ENCODE results near the gene LBR.
"Not testable (repeated sequence)": the region's sequence is repeated elsewhere in the genome, so short reads cannot be mapped to it uniquely, and the experiment has no call there.

LBR gene

DNA sequence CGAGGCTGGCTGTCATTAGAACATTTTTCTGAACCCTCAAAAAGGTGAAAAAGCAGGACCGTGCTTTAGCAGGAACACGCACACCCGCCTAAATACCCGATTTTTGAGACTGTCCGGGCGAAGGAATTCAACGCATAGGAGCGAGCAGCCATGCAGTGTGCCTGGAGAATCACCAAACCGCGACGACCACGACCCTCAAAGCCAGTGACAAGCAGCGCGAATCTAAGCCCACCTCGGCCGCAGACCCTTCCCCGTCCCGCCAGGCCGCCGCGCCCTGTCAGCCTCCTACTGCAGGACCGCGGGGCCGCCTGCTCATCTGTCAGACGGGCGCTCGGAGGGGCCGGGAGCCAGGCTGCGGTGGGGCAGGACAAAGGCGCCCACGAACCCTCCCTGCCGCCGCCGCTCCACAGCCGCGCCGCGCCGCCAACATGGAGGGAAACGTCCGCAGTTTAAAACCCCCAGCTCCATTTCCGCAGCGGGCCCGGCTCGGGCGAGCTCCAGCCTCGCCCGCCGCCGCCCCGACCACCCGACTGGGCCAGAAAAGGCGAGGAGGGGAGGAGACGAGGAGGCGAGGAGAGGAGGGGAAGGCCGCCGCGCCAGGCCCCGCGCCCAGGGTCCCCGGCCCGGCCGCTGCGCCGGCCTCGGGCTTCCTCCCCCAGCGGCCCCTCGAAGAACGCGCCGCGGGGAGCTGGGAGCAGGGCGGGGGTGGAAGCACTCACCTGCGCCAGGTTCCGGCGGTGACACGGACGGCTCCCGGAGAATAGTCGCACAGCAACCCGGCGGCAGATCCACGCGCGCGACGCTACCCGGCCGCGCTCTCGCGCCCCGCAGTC lies at the start of gene LBR:
Gene LBR (minus strand): TSS at position 804 of the 833 bp plus-strand sequence. CDS start 3,963 bp downstream, outside the sequence.
- peak; percentile 35 for DNase-seq

DNA sequence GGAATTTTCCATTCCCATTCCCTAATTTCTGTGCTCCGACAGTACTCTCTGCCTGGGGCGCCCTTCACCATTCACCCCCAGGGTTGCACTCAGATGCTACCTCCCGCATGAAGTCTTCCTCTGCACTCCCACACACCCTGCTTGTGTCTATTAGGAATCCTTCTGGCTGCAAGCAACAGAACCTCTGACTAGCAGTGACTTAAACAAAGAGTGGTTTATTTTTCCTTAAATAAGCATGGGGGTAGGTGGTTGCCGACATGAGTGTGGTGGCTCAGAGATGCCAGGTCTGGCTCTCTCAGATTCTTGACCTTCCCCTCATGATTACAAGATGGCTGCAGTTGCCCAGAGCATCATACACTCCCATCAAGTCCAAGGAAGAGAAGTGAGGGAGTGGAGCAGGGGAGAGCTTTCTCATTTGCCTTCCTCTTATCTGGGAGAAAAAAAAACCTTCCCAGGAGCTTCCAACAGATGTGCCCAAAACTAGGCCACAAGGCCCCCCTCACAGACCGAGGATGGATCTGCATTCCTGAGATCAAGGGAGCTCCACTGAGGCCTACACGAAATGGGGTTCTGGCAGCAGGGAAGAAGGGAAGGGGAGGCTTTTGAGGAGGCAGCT lies 49.6 kb upstream of the LBR start:
- DNase-seq: no peak

DNA sequence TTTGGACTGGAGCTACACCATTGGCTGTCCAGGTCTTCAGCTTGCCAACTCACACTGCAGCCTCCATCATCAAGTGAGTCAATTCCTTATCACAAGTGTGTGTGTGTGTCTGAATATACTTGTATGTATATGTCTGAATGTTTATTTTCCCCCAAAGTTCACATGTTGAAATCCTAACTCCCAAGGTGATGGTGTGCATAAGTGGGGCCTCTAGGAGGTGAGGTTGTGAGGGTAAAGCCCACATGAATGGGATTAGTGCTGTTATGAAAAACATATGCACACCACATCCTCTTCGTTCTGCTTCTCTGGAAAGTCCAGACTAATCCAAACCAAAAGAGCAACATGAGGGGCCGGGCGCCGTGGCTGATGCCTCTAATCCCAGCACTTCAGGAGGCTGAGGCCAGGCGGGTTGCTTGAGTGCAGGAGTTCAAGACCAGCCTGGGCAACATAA lies 48.7 kb upstream of the LBR start:
- DNase-seq: no peak

DNA sequence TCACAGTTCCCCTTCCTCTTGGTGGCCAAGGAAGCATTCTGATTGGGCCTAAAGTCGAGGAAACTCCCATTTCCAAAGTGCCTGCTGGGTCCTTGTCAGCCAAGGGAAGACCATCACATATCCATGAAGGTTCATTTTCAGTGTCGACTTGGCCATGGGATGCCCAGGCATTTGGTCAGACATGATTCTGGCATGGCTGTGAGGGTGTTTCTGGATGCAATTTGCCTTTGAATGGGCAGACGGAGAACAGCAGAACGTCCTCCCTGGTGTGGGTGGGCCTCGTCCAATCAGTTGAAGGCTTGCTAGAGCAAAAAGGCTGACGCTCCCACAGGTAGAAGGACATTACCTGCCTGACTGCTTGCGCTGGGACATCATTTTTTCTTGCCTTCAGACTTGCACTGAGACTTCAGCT lies 48.3 kb upstream of the LBR start:
- no peak for DNase-seq

DNA sequence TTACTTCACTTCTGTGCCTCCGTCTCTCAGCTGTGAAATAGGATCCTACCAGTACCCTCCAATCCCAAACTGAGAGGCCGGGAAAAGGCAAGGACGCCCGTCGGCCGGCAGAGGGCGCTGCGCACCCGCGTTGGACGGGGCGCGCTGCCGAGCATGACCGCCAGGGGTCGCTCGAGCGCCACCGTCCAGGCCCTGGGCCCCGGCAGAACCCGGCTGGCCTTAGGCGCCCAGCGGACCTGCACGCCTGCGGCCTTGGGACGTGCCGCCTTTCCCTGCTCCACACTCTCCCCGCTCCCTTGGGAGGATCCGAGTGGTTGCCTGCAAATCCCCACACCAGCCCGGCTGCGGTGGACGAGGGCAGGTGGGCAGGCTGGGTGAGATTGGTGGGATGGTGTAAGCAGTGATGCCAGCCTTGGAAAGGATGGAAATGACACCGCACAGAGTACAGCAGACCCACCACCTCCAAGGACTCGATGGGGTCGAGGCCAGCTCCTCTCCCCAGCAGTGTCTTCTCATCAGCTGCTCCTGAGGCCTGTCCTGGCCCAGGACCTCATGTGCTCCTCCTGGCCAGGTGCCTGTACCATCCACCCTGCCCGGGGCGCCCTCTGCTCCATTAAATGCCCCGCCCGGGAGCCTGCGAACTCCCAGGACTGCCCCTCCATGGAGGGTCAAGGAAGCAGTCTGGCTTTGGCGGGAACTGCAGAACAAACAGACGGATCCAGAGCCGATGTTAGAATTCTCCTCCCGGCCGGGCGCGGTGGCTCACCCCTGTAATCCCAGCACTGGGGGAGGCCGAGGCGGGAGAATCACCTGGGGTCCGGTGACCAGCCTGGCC lies 47.4 kb upstream of the LBR start:
- DNase-seq: peak; percentile 61

DNA sequence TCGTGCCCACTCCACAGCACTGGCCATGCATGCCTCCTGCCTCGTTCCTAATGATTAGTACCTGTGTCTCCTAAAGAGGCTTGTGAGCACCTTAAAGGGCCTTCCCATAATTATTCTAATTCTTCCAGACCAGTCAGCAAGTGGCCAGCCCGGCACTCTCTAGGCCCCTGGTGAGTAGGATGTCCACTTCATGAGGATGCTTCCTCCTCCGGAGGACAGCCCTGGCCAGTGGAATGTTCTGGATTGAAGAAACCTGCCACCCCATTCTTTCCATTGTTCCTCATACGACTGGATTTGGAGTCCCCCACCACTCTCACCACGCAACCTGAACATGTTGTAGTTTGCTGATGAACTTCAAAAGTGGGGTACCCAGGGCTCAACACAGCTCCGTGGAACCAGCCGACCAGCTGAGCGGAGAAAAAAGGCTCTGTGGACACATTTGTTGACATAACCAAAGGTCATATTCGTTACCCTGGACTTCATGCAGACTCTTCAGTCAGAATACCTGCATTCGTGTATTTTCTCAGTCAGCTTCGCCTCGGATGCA lies 46.7 kb upstream of the LBR start:
- no peak for DNase-seq

DNA sequence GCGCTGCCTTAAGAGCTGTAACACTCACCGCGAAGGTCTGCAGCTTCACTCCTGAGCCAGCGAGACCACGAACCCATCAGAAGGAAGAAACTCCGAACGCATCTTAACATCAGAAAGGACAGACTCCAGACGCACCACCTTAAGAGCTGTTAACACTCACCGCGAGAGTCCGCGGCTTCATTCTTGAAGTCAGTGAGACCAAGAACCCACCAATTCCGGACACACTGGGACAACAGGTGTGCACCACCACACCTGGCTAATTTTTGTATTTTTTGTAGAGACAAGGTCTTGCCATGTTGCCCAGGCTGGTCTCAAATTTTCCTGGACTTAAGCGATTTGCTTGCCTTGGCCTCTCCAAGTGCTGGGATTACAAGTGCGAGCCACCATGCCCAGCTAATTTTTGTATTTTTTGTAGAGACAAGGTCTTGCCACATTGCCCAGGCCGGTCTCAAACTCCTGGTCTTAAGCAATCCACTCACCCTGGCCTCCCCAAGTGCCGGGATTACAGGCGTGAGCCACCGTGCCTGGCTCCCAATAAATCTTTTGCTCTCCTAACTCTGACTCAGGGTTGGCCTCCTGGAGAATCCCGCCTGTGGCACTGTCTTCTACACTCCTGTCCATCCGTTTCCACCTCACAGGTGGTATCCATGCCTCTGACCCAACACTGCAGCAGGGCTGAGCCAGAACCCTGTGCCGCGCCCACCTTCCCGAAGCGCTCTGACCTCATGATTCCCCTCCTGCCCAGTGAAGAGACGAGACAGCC lies 46.0 kb upstream of the LBR start:
- DNase-seq: not testable (repeated sequence)

DNA sequence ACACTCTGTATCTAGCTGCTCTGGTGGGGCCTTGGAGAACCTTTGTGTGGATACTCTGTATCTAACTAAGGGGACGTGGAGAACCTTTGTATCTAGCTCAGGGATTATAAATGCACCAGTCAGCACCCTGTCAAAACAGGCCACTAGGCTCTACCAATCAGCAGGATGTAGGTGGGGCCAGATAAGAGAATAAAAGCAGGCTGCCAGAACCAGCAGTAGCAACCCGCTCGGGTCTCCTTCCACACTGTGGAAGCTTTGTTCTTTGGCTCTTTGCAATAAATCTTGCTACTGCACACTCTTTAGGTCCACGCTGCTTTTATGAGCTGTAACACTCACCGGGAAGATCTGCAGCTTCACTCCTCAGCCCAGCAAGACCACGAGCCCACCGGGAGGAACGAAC lies 45.4 kb upstream of the LBR start:
- DNase-seq: not testable (repeated sequence)

DNA sequence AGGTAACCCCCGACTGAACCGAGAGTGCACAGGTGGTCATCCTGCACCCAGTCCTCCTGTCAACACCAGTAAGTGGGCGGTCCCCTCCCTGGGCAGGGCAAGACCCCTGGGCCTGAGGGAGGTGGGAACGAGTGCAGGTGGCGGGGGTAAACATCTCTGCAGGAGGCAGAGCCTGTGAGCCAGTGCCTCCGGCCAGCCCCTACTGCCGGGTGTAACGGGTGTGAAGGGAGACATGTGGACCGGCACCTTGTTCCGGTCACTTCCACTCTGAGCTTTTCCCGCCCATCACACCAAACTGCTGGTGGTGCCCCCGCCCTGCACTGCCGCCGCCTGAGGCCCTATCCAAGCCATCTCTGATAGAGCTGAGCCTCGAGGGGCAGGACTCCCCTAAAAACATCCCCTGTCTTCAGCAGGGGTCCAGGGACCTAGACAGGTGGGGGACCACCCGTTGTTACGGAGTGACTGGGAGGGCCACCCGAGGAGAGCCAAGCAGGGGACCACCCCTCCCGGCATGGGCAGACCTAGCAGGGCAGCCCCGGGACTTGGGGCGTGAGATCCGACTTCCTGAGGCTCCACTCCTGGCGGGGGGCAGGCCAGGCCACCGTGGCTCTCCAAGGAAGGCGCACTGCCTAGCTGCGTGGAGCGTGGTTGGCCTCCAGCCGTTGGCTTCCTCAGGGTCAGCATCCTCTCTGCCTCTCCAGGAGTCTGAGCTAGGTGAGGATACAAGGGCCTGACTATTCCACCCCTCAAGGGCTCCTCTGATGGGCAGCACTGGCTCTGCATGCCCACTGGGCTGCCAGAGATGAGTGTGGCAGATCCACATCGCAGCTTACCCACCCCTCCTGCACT lies 43.8 kb upstream of the LBR start:
- no peak for DNase-seq

DNA sequence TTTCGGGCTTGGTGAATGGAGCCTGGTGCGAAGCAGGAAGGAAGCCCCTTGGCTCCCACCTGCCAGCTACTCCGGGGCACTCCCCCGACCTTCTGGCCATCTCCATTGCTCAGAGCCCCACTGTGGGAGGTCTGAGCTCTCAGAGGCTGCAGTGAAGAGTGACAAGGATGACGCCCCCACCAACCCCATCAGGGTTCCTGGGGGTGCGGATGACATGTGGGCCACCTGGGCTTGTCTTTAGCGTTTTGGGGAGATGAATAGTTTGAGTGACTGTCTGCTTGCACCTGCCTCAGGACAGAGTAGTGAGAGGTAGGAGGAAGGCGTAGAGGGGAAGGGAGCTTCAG lies 43.2 kb upstream of the LBR start:
- DNase-seq: no peak

DNA sequence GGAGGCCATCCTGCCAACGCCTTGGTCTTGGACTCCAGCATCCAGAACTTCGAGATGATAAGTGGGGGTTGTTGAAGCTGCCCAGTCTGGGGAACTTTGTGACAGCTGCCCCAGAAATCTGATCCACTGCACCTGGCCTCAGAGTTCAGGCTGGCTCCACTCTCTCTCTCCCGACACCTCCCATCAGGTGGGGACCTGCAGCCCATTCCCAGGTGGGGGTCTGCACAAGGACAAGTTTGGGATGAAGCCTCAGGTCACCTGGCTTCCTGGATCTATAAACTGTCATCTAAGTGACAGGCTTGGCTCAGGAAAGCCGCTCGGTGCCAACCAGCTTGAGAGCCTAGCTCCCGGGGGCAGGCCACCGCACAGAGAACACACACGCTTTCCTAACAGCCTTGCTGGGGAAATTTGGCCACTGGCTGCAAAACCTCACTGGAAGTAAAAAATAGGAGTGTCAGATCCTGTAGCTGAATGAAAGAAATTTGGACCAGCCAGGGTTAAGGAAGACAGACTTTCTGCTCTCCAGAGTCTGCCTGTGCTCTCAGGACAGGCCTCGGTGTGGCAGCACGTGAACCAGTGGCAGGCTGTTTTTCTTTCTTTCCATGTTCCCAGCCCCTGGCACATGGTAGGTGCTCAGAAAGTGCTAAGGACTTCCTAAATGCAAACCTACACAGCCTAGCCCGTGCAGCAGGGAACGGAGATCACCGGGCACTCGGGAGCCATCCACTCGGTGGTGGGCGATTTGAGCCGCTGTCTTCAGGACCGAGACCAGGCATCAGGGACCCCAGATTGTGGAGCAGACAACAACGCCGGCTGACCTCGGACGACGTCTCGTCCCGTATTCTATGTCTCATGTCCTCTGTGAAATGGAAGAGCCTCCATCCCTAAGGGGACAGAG lies 42.6 kb upstream of the LBR start:
- no peak for DNase-seq

DNA sequence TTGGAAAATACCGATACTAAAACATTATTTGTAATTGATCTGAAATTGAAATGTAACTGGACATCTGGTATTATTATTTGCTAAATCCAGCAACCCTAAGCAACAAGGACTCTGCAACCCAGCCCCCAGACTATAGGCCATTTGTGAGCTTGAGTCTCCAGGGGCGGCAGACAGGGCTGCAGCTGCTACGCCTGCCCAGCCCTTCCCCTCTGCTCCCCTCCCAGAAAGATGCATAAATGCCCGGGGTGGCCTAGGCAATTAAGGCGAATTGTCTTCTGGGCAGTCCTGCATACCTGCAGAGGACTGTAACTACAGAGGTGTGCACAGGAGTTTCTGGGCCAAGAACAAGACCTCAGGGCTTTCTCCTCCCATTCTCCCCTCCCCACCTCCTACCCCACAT lies 41.2 kb upstream of the LBR start:
- no peak for DNase-seq

DNA sequence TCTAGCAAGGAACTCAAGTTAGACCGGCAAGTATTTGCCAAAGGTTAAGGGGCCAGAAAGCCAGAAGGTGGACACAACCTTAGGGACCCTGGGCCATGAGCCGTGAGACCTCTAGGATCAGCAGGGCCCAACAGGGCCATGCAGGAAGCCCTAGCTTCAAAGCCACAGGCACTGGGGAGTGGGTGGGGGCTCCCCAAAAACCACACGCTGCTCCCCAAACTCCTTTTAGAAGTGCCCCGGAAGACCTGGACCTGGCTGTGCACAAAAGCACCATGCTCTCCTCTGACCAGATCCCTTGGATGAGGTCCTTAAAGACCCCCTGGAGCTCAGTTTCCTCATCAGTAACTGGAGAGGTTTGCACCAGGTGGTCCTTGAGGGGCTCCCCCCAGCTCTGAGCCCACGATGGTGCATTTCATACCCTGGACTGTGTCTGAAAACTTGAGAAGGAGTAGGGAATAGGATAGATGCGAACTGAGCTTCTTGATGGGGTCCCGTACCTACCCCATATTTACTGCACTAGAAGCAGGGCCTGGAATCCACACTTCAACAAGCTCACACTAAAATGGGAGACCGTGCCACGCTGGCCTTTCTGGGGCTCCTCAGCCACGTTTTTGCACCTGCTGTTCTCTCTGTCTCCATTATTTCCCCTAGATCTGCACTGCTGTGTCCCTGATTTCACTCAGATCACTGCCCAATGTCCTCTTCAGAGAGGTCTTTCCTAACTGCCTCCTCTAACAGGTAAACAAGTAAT lies 40.6 kb upstream of the LBR start:
- no peak for DNase-seq

DNA sequence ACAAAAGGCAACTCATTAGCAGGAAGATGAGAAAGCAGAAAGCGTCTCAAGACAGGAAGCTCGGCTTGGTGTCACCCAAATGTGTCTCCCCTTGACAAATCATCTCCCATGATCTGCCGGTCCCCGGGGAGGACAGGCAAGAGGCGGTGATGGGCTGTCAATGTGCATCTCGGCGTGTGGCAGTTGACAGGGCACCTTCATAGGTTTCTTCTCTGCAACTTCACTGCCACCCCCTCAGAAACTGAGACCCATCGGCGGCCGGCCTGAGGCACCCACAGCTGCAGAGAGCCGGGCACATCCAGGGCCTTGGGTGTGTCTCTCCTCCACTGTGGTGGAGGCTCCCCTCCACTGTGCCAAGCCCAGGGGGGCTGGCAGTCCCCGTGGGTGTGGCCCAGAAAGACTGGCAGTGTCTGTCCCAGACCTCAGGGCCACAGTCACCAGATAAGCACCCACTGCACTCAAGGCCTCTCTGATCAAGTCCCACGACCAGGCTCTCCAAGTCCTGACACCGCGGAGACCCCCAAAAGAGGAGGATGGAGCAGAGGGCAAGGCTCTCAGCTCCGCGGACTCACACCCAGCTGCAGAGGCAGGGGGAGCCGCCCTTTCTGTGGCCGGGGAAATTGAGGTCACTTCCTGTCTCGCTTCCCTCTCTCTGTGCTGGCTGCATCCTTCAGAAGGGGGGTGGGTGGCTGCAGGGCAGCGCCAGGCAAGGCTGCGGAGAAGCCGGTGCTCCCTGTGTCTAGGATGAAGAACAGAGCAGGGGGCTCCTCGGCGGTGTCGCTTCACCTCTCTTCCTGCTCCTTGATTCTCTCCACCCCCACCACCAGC lies 39.6 kb upstream of the LBR start:
- no peak for DNase-seq

DNA sequence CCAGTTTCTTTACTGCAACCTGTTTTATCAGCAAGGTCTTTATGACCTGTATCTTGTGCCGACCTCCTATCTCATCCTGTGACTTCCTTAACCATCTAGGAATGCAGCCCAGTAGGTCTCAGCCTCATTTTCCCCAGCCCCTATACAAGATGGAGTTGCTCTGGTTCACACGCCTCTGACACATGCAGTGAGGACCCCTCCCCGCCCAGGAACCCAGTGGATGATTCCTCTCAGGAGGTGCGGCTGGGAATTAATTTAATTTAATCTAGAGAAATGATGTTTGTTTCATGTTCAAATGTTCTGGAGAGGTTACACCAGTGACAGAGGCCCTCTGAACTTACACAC lies 39.0 kb upstream of the LBR start:
- DNase-seq: no peak

DNA sequence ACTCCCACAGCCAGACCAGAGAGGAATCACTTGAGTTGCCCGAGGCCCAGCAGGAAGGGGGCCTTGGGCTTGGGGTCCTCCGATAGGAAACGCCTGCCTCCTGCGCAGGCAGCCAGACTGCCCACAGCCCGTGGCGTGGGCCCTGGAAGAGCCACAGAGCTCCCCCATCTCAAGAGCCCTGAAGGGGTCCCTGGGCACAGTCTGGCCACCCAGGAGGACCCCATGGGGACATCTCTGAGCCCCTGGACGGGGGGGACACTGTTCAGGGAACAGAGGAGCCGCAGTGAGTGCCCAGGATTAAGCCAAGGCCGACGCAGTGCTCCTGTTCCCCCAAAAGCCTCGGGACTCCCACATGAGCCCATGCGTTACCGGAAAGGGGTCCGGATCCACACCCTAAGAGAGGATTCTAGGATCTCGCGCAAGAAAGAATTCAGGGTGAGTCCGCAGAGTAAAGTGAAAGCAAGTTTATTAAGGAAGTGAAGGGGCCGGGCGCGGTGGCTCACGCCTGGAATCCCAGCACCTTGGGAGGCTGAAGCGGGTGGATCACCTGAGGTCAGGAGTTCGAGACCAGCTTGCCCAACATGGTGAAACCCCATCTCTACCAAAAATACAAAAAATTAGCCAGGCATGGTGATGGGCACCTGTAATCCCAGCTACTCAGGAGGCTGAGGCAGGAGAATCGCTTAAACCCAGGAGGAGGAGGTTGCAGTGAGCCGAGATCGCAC lies 38.1 kb upstream of the LBR start:
- no peak for DNase-seq

DNA sequence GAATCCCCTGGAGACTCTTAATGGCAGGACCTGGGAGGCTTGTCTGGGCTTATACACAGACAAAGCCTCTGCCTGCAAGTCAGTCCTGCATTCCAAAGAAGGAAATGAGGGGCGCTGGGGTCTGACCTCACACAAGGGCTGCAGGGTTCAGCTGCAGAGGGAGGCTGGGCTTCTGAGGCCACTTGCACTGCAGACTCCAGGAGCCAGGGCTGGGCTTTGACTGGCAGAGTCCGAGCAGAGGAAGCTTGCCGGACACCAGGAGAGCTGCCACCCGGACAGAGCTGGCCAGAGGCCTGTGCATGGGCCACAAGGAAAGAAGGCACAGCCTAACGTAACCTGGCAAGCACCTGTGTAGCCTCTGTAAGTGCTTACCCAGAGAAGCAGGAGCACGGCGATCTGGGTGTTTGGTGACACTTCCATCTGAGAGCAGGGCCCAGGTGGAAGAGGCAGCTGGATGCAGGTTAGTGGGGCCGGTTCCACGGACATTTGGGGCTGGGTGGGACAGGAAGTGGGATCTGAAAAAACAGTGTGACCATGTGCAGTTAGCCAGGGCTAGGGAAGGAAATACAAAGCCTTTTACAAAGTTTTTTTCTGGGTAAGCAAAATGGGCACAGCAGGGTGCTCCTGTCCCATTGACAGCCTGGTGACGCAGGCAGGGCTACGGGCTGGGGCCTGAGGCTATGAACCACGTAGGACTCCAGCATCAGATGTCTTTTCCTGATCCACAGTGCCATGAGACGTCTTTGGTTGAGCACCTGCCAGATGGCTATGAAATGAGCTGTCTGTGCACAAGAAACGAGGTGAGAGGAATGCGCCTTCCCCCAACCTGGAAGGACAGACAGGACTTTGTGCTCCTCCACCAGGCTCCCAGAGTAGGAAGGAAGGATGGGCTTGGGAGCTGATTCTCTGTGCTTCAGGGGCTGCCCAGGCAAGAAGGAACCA lies 37.3 kb upstream of the LBR start:
- no peak for DNase-seq
